ENCODE data around the gene USP9Y.

The USP9Y gene

DNA sequence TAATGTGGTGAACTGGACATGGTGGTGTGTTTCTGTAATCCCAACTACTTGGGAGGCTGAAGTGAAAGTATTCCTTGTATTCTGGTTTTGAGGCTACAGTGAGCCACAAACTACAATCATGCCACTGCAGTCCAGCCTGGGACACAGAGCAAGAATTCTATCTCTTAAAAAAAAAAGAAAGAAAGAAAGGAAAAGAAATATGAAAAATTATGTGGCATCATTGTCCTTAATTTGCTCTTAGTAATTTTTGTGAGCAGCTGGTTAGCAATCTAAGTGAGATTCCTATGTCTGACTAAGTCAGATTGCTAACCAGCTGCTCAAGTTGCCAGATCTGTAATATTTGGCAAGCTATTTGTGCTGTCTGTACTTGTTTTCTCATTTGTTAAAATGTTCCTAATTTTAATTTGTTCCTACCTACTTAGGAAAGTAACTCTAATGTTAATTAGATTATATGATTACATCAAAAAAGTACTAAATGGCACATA is 154.8 kb downstream of the USP9Y start:
- no peak for TF ChIP-seq EZH2phosphoT487 (conservative IDR thresholded peaks at IDR 0.05; ENCODE audit: low read length)
- TF ChIP-seq, protein P1, sequence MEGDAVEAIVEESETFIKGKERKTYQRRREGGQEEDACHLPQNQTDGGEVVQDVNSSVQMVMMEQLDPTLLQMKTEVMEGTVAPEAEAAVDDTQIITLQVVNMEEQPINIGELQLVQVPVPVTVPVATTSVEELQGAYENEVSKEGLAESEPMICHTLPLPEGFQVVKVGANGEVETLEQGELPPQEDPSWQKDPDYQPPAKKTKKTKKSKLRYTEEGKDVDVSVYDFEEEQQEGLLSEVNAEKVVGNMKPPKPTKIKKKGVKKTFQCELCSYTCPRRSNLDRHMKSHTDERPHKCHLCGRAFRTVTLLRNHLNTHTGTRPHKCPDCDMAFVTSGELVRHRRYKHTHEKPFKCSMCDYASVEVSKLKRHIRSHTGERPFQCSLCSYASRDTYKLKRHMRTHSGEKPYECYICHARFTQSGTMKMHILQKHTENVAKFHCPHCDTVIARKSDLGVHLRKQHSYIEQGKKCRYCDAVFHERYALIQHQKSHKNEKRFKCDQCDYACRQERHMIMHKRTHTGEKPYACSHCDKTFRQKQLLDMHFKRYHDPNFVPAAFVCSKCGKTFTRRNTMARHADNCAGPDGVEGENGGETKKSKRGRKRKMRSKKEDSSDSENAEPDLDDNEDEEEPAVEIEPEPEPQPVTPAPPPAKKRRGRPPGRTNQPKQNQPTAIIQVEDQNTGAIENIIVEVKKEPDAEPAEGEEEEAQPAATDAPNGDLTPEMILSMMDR (IDR thresholded peaks at IDR 0.05; ENCODE audit: insufficient read depth, low read length, poor library complexity, severe bottlenecking), result no peak
- H3K4me2 ChIP-seq (ENCODE audit: low read depth, low read length, poor library complexity, severe bottlenecking), result no peak overlapping the region
- no peak overlapping the region for H3K9ac ChIP-seq (ENCODE audit: low read length)
- H4K20me1 ChIP-seq (ENCODE audit: low read depth, low read length), result no peaks in the 10 kb centered on the region
- no peaks in the 10 kb centered on the region for H3F3A ChIP-seq (ENCODE audit: insufficient read depth)
- no peaks in the 10 kb centered on the region for H3K27me3 ChIP-seq (ENCODE audit: low read length)
- H3K79me2 ChIP-seq (ENCODE audit: insufficient read depth, low read length), result no peaks in the 10 kb centered on the region
- no peaks in the 10 kb centered on the region for H3K36me3 ChIP-seq (ENCODE audit: low read length)
- no peaks in the 10 kb centered on the region for H3K9me3 ChIP-seq (ENCODE audit: insufficient read depth, low read length)
- H3K4me3 ChIP-seq (ENCODE audit: insufficient read depth, low read length, poor library complexity, severe bottlenecking), result no peak overlapping the region
- no peaks in the 10 kb centered on the region for H3K9me2 ChIP-seq (replicated peaks; ENCODE audit: insufficient read depth, low read length)
- H3K27ac ChIP-seq (ENCODE audit: low read depth, low read length), result no peak overlapping the region
- H2AFZ ChIP-seq (ENCODE audit: low read depth, low read length, severe bottlenecking), result no peak overlapping the region

DNA sequence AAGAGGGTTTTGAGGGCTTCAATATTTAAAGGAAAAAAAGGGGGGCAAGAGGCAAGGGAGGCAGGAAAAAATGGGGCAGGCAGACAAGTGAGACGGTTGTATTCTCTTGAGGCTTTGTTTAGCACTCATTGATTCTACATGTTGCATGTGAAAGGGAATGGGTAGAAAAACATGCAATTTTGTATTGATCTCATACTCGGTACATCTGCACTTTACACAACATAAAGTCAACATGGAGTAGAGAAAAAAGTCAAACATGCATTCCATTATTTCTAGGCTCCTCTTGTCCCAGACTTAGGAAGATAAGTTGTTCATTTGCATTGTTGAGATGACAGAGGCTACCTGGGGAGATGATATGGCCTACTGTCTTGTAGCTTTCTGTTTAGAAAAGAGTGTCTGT is 166.9 kb downstream of the USP9Y start:
- TF ChIP-seq, protein P1 (IDR thresholded peaks at IDR 0.05; ENCODE audit: insufficient read depth, low read length, poor library complexity, severe bottlenecking), result no peak
- TF ChIP-seq EZH2phosphoT487 (conservative IDR thresholded peaks at IDR 0.05; ENCODE audit: low read length), result no peak
- Histone ChIP-seq H3F3A (ENCODE audit: insufficient read depth) (no peaks in the 10 kb centered on the region), H3K27ac (ENCODE audit: low read depth, low read length) (no peak overlapping the region), H3K9me3 (ENCODE audit: insufficient read depth, low read length) (no peaks in the 10 kb centered on the region), H3K9me2 (replicated peaks; ENCODE audit: insufficient read depth, low read length) (no peaks in the 10 kb centered on the region), H2AFZ (ENCODE audit: low read depth, low read length, severe bottlenecking) (no peak overlapping the region), H3K27me3 (ENCODE audit: low read length) (no peaks in the 10 kb centered on the region), H3K9ac (ENCODE audit: low read length) (no peak overlapping the region), H3K79me2 (ENCODE audit: insufficient read depth, low read length) (no peaks in the 10 kb centered on the region), H4K20me1 (ENCODE audit: low read depth, low read length) (no peaks in the 10 kb centered on the region), H3K36me3 (ENCODE audit: low read length) (no peaks in the 10 kb centered on the region), H3K4me2 (ENCODE audit: low read depth, low read length, poor library complexity, severe bottlenecking) (no peak overlapping the region), H3K4me3 (ENCODE audit: insufficient read depth, low read length, poor library complexity, severe bottlenecking) (no peak overlapping the region)

DNA sequence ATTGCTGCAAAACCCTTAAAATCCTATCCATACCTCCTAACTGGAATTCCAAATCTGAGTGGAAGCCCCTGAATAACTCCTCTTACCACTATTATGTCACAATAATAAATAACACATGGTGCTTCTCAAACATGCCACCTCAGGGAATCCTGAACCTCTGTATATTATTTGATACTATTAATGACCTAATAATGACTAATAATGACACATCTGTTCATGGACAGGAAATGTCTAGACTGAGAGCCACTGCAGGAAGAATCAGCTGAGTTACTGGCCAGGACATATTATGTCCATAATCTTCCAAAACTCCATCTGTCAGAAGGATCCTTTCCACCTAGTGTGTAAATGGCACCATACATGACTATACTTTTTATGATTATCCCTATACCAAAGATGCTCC is 195.9 kb downstream of the USP9Y start:
- H3K9me2 ChIP-seq (replicated peaks; ENCODE audit: insufficient read depth, low read length), result no peaks in the 10 kb centered on the region
- no peak overlapping the region for H3K27ac ChIP-seq (ENCODE audit: low read depth, low read length)
- no peak overlapping the region for H3K4me2 ChIP-seq (ENCODE audit: low read depth, low read length, poor library complexity, severe bottlenecking)
- H4K20me1 ChIP-seq (ENCODE audit: low read depth, low read length), result no peaks in the 10 kb centered on the region
- H3K27me3 ChIP-seq (ENCODE audit: low read length), result no peaks in the 10 kb centered on the region
- no peak overlapping the region for H3K9ac ChIP-seq (ENCODE audit: low read length)
- TF ChIP-seq EZH2phosphoT487 (conservative IDR thresholded peaks at IDR 0.05; ENCODE audit: low read length), result no peak
- TF ChIP-seq, protein P1 (IDR thresholded peaks at IDR 0.05; ENCODE audit: insufficient read depth, low read length, poor library complexity, severe bottlenecking), result no peak
- H3K4me3 ChIP-seq (ENCODE audit: insufficient read depth, low read length, poor library complexity, severe bottlenecking), result no peak overlapping the region
- H3K36me3 ChIP-seq (ENCODE audit: low read length), result no peaks in the 10 kb centered on the region
- no peaks in the 10 kb centered on the region for H3K79me2 ChIP-seq (ENCODE audit: insufficient read depth, low read length)
- H3K9me3 ChIP-seq (ENCODE audit: insufficient read depth, low read length), result no peaks in the 10 kb centered on the region
- no peak overlapping the region for H2AFZ ChIP-seq (ENCODE audit: low read depth, low read length, severe bottlenecking)
- H3F3A ChIP-seq (ENCODE audit: insufficient read depth), result no peaks in the 10 kb centered on the region

Measured in SU-DHL-6 (cell line).